Prostate gland (tissue), 2 donors: Measurements from ENCODE around the gene SLC25A47. TPM values are rescaled to one million over a fixed set of nuclear protein-coding genes. Genes with fewer than 3 reads are reported as not detected.

Source experiments
- DNase-seq: peaks from one replicate; pipeline ENCODE4 v3.0.0-alpha.2; 2019; ENCODE audit warnings: low spot score
- H3K27ac ChIP-seq, 2 donors: fragments of 200-600 bp; sonication (generic); 2 replicates each; pipeline ENCODE4 v1.5.1; 2017 to 2019
- H3K27me3 ChIP-seq: fragments of 200-600 bp; sonication (generic); replicated peaks from 2 replicates; pipeline ENCODE4 v1.5.1; 2019; ENCODE audit not compliant: insufficient read depth
- H3K36me3 ChIP-seq, 2 donors: fragments of 200-600 bp; sonication (generic); 1 replicate in 1 of 2; 2 replicates in 1 of 2; pipeline versions ENCODE4 v1.5.1 to v1.8.1; 2017 to 2019
- H3K4me1 ChIP-seq: fragments of 200-600 bp; sonication (generic); replicated peaks from 2 replicates; pipeline ENCODE4 v1.5.1; 2019
- H3K4me3 ChIP-seq, 2 donors: fragments of 200-600 bp; sonication (generic); 2 replicates each; pipeline ENCODE4 v1.5.1; 2017 to 2019
- H3K9me3 ChIP-seq: fragments of 200-600 bp; sonication (generic); 2 replicates; pipeline ENCODE4 v1.5.1; 2017
- POLR2A ChIP-seq: fragments of 450-650 bp; IDR thresholded peaks from one replicate; pipeline ENCODE4 v1.6.1; 2016; ENCODE audit warnings: antibody characterized with exemption, mild to moderate bottlenecking
- POLR2AphosphoS5 ChIP-seq: sonication (generic); formaldehyde crosslinking; IDR thresholded peaks from one replicate; pipeline ENCODE4 v1.6.1; 2017; ENCODE audit warnings: antibody characterized with exemption
- WGBS: methylation state at CpG from one replicate; pipeline ENCODE4 v1.1.5; 2018; 5-methylcytosine and 5-hydroxymethylcytosine counted together
- intact Hi-C: fragments of 100-400 bp; cut with DNase I; formaldehyde crosslinking; loops from one replicate; pipeline ENCODE4 v1.14.2; 2022
- total RNA-seq, 2 donors: library from RNA; depleted of rRNA; stranded (reverse); fragments of >200 nt; gene quantifications; one replicate each; pipeline ENCODE4 v1.1.0, GENCODE V29; 2016
- TF ChIP-seq, protein P1 (sequence below), 4 experiments: fragments of 200-600 bp in 2 of 4; fragments of 450-650 bp in 2 of 4; sonication (generic) in 2 of 4; IDR thresholded peaks; 1 replicate in 3 of 4; 2 replicates in 1 of 4; pipeline ENCODE4 v1.5.1; 2016 to 2019; ENCODE audit warnings: antibody characterized with exemption in 4 of 4, mild to moderate bottlenecking in 2 of 4, moderate library complexity in 2 of 4

SLC25A47 gene
- total RNA-seq, 2 donors from 2014 or later = 0.51 TPM; not detected in 1

DNA sequence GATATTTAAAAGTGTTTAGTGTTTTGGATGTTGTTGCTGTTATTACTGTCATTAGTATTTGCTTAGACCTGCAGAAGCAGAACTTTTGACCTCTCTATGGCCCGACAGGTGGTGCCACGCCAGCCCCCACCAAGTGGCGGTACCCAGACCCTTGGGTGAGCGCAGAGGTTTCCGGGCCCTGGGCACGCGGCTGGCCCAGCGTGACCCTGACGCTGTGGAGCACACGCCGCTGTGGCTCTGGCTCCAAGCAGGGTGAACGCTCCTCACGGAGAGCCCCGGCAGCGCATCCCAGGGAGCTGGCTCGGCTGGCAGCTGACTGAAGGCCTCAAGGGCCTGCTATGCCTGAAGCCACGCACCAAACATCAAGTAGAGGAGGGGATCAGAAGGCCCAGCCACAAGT lies 22.6 kb downstream of the SLC25A47 start:
- TF ChIP-seq POLR2A = no peak
- no peak for TF ChIP-seq POLR2AphosphoS5
- TF ChIP-seq, protein P1, sequence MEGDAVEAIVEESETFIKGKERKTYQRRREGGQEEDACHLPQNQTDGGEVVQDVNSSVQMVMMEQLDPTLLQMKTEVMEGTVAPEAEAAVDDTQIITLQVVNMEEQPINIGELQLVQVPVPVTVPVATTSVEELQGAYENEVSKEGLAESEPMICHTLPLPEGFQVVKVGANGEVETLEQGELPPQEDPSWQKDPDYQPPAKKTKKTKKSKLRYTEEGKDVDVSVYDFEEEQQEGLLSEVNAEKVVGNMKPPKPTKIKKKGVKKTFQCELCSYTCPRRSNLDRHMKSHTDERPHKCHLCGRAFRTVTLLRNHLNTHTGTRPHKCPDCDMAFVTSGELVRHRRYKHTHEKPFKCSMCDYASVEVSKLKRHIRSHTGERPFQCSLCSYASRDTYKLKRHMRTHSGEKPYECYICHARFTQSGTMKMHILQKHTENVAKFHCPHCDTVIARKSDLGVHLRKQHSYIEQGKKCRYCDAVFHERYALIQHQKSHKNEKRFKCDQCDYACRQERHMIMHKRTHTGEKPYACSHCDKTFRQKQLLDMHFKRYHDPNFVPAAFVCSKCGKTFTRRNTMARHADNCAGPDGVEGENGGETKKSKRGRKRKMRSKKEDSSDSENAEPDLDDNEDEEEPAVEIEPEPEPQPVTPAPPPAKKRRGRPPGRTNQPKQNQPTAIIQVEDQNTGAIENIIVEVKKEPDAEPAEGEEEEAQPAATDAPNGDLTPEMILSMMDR (IDR thresholded peaks at IDR 0.05) = no peak
- Histone ChIP-seq H3K4me1 (no peaks in the 10 kb centered on the region), H3K27ac (no peak overlapping the region), H3K36me3 (peaks cover 0 to 4% of the 10 kb centered on the region in 2 donors), H3K27me3 (no peaks in the 10 kb centered on the region), H3K4me3 (no peak overlapping the region), H3K9me3 (no peaks in the 10 kb centered on the region)
- DNase-seq = no peak
- intact Hi-C loops = no loop called here
- WGBS = 94% methylated on average over 17 of the region's 17 CpGs

- no peaks in the 10 kb centered on the region for H3K4me1 ChIP-seq
- DNase-seq = no peak
- H3K27ac ChIP-seq = no peak overlapping the region
- H3K4me3 ChIP-seq = no peak overlapping the region
- intact Hi-C loops = no loop called here
- no peaks in the 10 kb centered on the region for H3K9me3 ChIP-seq
- peaks cover 0 to 6% of the 10 kb centered on the region in 2 donors for H3K36me3 ChIP-seq
- H3K27me3 ChIP-seq = no peaks in the 10 kb centered on the region
- WGBS = 94% methylated on average over 12 of the region's 12 CpGs
- no peak for TF ChIP-seq POLR2AphosphoS5
- TF ChIP-seq, protein P1 (IDR thresholded peaks at IDR 0.05) = no peak
- no peak for TF ChIP-seq POLR2A
Measured at GRCh38 chr14:100346306-100347091, 23.4 kb downstream of the SLC25A47 start.

- peaks cover 0 to 6% of the 10 kb centered on the region in 2 donors for H3K36me3 ChIP-seq
- no peak overlapping the region for H3K27ac ChIP-seq
- no peak for DNase-seq
- H3K27me3 ChIP-seq = no peaks in the 10 kb centered on the region
- TF ChIP-seq POLR2A (no peak), POLR2AphosphoS5 (no peak)
- TF ChIP-seq, protein P1 (IDR thresholded peaks at IDR 0.05) = no peak
- intact Hi-C loops = no loop called here
- no peak overlapping the region for H3K4me3 ChIP-seq
- H3K9me3 ChIP-seq = no peaks in the 10 kb centered on the region
- 92% methylated on average over 12 of the region's 12 CpGs for WGBS
- H3K4me1 ChIP-seq = no peaks in the 10 kb centered on the region
Measured at GRCh38 chr14:100348253-100348729, 25.2 kb downstream of the SLC25A47 start.

GRCh38 chr14:100348784-100349685 lies 25.9 kb downstream of the SLC25A47 start:
- WGBS = 74% methylated on average over 12 of the region's 14 CpGs
- intact Hi-C loops = no loop called here
- DNase-seq = no peak
- no peak for TF ChIP-seq POLR2A
- no peak for TF ChIP-seq POLR2AphosphoS5
- TF ChIP-seq, protein P1 (IDR thresholded peaks at IDR 0.05) = no peak
- Histone ChIP-seq H3K36me3 (peaks cover 5 to 6% of the 10 kb centered on the region in 2 donors), H3K4me3 (no peak overlapping the region), H3K4me1 (no peaks in the 10 kb centered on the region), H3K27me3 (no peaks in the 10 kb centered on the region), H3K9me3 (no peaks in the 10 kb centered on the region), H3K27ac (no peak overlapping the region)
